HepG2 (cell line): Measurements from ENCODE around the gene CRYGA. TPM values are rescaled to one million over a fixed set of nuclear protein-coding genes. Genes with fewer than 3 reads are reported as not detected.
A peak's percentile ranks its signal among the peaks of the same experiment; 100 is the strongest.

Experiments
- ASH2L ChIP-seq: fragments of 300-600, 200-600 bp; sonication (generic); IDR thresholded peaks from 2 replicates; pipeline ENCODE4 v1.7.0; 2017; ENCODE audit warnings: low read depth, mild to moderate bottlenecking, moderate library complexity, mixed read lengths, low read length; ENCODE audit not compliant: insufficient read length
- ELF4 ChIP-seq: sonication (generic); formaldehyde crosslinking; IDR thresholded peaks from 2 replicates; pipeline ENCODE4 v1.5.0; 2020; ENCODE audit warnings: missing genetic modification reagents, mild to moderate bottlenecking, moderate library complexity, borderline replicate concordance
- ERF ChIP-seq: IDR thresholded peaks from 2 replicates; pipeline ENCODE4 v1.6.1; 2018; ENCODE audit warnings: missing biosample characterization, missing genetic modification reagents
- GATAD2A ChIP-seq: IDR thresholded peaks from 2 replicates; pipeline ENCODE4 v1.6.1; 2016
- GFI1 ChIP-seq: sonication (generic); formaldehyde crosslinking; IDR thresholded peaks from 2 replicates; pipeline ENCODE4 v1.5.0; 2020; ENCODE audit warnings: missing genetic modification reagents, mild to moderate bottlenecking, borderline replicate concordance
- KDM5A ChIP-seq: fragments of 200-600 bp; sonication (generic); IDR thresholded peaks from 2 replicates; pipeline ENCODE4 v1.7.0; 2018; ENCODE audit warnings: antibody characterized with exemption, mild to moderate bottlenecking, low read length, borderline replicate concordance
- MAF1 ChIP-seq: sonication (generic); formaldehyde crosslinking; IDR thresholded peaks from 2 replicates; pipeline ENCODE4 v1.5.0; 2020; ENCODE audit warnings: missing genetic modification reagents, borderline replicate concordance
- MXI1 ChIP-seq: IDR thresholded peaks from 3 replicates; pipeline ENCODE4 v1.6.1; 2012; ENCODE audit warnings: low read depth, low read length, inconsistent platforms, borderline replicate concordance
- PAF1 ChIP-seq: IDR thresholded peaks from 2 replicates; pipeline ENCODE4 v1.6.1; 2016; ENCODE audit warnings: missing genetic modification reagents, missing compliant biosample characterization
- RARG ChIP-seq: sonication (generic); formaldehyde crosslinking; IDR thresholded peaks from 2 replicates; pipeline ENCODE4 v1.4.0; 2020; ENCODE audit warnings: low read depth, mild to moderate bottlenecking, missing genetic modification reagents
- RBAK ChIP-seq: sonication (generic); formaldehyde crosslinking; IDR thresholded peaks from 2 replicates; pipeline ENCODE4 v1.5.1; 2020; ENCODE audit warnings: mild to moderate bottlenecking, missing genetic modification reagents
- SKI ChIP-seq: fragments of 450-650 bp; IDR thresholded peaks from one replicate; pipeline ENCODE4 v1.6.1; 2018; ENCODE audit warnings: mild to moderate bottlenecking; ENCODE audit not compliant: partially characterized antibody
- SNAI1 ChIP-seq: sonication (generic); formaldehyde crosslinking; IDR thresholded peaks from 2 replicates; pipeline ENCODE4 v1.5.0; 2020; ENCODE audit warnings: mild to moderate bottlenecking, missing genetic modification reagents, borderline replicate concordance
- TEAD3 ChIP-seq: optimal IDR thresholded peaks from 2 replicates; pipeline ENCODE3; 2016; ENCODE audit warnings: borderline replicate concordance
- YEATS4 ChIP-seq: sonication (generic); formaldehyde crosslinking; IDR thresholded peaks from 2 replicates; pipeline ENCODE4 v1.4.0; 2020; ENCODE audit warnings: missing genetic modification reagents, borderline replicate concordance
- ZFP36 ChIP-seq: fragments of 150-350 bp; IDR thresholded peaks from 2 replicates; pipeline ENCODE4 v1.6.1; 2018; ENCODE audit warnings: borderline replicate concordance, low read length, low read depth; ENCODE audit not compliant: partially characterized antibody
- ZNF546 ChIP-seq: sonication (generic); formaldehyde crosslinking; conservative IDR thresholded peaks from 2 replicates; pipeline ENCODE4 v1.8.1; 2023; ENCODE audit warnings: mild to moderate bottlenecking, missing genetic modification reagents
- ZNF709 ChIP-seq: sonication (generic); formaldehyde crosslinking; IDR thresholded peaks from 2 replicates; pipeline ENCODE4 v1.5.0; 2020; ENCODE audit warnings: mild to moderate bottlenecking, missing genetic modification reagents
- polyA plus RNA-seq, 8 experiments: library from polyadenylated mRNA; depleted of rRNA in 3 of 8; stranded (reverse) in 7 of 8; unstranded in 1 of 8; fragments of >200 nt; fragmentation: Illumina TruSeq in 4 of 8; extraction: Trizol in 4 of 8; gene quantifications; 2 replicates each; pipeline versions ENCODE4 v1.2.1 to v1.2.3, GENCODE V29; 2011 to 2016; ENCODE audit warnings: low read depth in 4 of 8, missing spikeins in 1 of 8, mixed read lengths in 1 of 8; ENCODE audit not compliant: insufficient read depth in 1 of 8
- total RNA-seq, 5 experiments: library from RNA; depleted of rRNA; stranded (reverse); fragments of >200 nt; fragmentation: Illumina TruSeq; extraction: Trizol; gene quantifications; 2 replicates each; pipeline ENCODE4 v1.2.3, GENCODE V29; 2016; ENCODE audit warnings: low read depth in 1 of 5
- TF ChIP-seq, protein P1 (sequence below): sonication (generic); formaldehyde crosslinking; IDR thresholded peaks from 2 replicates; pipeline ENCODE4 v1.5.0; 2020; ENCODE audit warnings: missing genetic modification reagents
- TF ChIP-seq, protein P2 (sequence below): sonication (generic); formaldehyde crosslinking; IDR thresholded peaks from 2 replicates; pipeline ENCODE4 v1.9.0; 2021; ENCODE audit warnings: missing genetic modification reagents, mild to moderate bottlenecking, borderline replicate concordance
- TF ChIP-seq, protein P3 (sequence below): sonication (generic); formaldehyde crosslinking; IDR thresholded peaks from 2 replicates; pipeline ENCODE4 v1.5.0; 2020; ENCODE audit warnings: mild to moderate bottlenecking, missing genetic modification reagents
- TF ChIP-seq, protein P4 (sequence below): sonication (generic); formaldehyde crosslinking; conservative IDR thresholded peaks from 2 replicates; pipeline ENCODE4 v1.4.0; 2020; ENCODE audit warnings: mild to moderate bottlenecking, missing genetic modification reagents, moderate library complexity

Gene CRYGA
- total and polyA plus RNA-seq, 2 of the 13 experiments (the other 11 are each of a cell fraction or from before 2014, with no cell fraction given), result not detected

DNA sequence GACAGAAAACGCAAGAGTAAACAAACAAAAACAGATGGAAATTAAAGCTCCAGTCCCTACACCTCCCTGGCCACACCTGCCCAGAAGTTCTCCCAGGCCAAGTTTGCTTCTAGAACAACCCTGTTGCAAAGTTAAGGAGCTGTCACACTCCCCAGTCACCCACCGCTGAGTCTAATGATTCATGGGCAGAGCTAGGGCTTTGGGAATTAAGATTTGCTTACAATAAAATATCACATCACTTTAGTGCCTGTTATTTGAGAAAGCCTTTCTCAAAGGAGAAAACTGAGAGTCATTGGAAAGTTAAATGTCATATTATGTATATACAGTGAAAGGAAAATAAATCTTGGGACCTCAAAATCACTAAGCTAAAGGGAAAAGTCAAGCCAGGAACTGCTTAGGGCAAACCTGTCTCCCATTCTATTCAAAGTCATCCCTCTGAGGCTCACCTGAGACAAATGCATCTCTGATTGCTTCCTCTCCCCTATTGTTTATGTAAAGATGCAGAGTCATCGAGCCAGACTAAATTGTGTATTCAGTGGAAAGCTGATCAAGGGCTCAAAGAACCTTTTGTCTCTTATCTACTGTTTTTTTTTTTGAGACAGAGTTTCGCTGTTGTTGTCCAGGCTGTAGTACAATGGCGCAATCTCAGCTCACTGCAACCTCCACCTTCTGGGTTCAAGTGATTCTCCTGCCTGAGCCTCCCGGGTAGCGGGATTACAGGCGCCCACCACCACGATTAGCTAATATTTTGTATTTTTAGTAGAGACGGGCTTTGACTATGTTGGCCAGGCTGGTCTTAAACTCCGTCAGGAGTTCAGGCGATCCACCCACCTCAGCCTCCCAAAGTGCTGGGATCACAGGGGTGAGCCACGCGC is 20.2 kb downstream of the CRYGA start (continued):
- peak; percentile 99 for TF ChIP-seq GFI1
- TF ChIP-seq, protein P1, sequence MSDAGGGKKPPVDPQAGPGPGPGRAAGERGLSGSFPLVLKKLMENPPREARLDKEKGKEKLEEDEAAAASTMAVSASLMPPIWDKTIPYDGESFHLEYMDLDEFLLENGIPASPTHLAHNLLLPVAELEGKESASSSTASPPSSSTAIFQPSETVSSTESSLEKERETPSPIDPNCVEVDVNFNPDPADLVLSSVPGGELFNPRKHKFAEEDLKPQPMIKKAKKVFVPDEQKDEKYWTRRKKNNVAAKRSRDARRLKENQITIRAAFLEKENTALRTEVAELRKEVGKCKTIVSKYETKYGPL, result no peak
- TF ChIP-seq MXI1, result no peak
- peak; percentile 21 for TF ChIP-seq ASH2L
- TF ChIP-seq ZFP36, result no peak
- TF ChIP-seq TEAD3 (CRISPR knock-in tag), result no peak
- TF ChIP-seq ZNF546 (CRISPR knock-in tag), result no peak
- TF ChIP-seq, protein P2, sequence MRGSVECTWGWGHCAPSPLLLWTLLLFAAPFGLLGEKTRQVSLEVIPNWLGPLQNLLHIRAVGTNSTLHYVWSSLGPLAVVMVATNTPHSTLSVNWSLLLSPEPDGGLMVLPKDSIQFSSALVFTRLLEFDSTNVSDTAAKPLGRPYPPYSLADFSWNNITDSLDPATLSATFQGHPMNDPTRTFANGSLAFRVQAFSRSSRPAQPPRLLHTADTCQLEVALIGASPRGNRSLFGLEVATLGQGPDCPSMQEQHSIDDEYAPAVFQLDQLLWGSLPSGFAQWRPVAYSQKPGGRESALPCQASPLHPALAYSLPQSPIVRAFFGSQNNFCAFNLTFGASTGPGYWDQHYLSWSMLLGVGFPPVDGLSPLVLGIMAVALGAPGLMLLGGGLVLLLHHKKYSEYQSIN (CRISPR knock-in tag), result no peak
- no peak for TF ChIP-seq SNAI1
- no peak for TF ChIP-seq RBAK
- TF ChIP-seq, protein P3, sequence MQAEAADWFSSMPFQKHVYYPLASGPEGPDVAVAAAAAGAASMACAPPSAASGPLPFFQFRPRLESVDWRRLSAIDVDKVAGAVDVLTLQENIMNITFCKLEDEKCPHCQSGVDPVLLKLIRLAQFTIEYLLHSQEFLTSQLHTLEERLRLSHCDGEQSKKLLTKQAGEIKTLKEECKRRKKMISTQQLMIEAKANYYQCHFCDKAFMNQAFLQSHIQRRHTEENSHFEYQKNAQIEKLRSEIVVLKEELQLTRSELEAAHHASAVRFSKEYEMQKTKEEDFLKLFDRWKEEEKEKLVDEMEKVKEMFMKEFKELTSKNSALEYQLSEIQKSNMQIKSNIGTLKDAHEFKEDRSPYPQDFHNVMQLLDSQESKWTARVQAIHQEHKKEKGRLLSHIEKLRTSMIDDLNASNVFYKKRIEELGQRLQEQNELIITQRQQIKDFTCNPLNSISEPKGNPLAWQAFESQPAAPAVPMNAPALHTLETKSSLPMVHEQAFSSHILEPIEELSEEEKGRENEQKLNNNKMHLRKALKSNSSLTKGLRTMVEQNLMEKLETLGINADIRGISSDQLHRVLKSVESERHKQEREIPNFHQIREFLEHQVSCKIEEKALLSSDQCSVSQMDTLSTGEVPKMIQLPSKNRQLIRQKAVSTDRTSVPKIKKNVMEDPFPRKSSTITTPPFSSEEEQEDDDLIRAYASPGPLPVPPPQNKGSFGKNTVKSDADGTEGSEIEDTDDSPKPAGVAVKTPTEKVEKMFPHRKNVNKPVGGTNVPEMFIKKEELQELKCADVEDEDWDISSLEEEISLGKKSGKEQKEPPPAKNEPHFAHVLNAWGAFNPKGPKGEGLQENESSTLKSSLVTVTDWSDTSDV (CRISPR knock-in tag), result no peak
- no peak for TF ChIP-seq RARG (CRISPR knock-in tag)
- TF ChIP-seq PAF1 (CRISPR knock-in tag), result no peak
- TF ChIP-seq, protein P4, sequence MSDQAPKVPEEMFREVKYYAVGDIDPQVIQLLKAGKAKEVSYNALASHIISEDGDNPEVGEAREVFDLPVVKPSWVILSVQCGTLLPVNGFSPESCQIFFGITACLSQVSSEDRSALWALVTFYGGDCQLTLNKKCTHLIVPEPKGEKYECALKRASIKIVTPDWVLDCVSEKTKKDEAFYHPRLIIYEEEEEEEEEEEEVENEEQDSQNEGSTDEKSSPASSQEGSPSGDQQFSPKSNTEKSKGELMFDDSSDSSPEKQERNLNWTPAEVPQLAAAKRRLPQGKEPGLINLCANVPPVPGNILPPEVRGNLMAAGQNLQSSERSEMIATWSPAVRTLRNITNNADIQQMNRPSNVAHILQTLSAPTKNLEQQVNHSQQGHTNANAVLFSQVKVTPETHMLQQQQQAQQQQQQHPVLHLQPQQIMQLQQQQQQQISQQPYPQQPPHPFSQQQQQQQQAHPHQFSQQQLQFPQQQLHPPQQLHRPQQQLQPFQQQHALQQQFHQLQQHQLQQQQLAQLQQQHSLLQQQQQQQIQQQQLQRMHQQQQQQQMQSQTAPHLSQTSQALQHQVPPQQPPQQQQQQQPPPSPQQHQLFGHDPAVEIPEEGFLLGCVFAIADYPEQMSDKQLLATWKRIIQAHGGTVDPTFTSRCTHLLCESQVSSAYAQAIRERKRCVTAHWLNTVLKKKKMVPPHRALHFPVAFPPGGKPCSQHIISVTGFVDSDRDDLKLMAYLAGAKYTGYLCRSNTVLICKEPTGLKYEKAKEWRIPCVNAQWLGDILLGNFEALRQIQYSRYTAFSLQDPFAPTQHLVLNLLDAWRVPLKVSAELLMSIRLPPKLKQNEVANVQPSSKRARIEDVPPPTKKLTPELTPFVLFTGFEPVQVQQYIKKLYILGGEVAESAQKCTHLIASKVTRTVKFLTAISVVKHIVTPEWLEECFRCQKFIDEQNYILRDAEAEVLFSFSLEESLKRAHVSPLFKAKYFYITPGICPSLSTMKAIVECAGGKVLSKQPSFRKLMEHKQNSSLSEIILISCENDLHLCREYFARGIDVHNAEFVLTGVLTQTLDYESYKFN, result peak; percentile 50; the same call in 1 of the 2 replicates
- 0 out of 2 replicates have a peak, but pooled peaks have one; percentile 29 for TF ChIP-seq YEATS4 (CRISPR knock-in tag)
- TF ChIP-seq ELF4 (CRISPR knock-in tag), result no peak
- TF ChIP-seq GATAD2A (CRISPR knock-in tag), result peak; percentile 76
- TF ChIP-seq KDM5A, result no peak
- 0 out of 2 replicates have a peak, but pooled peaks have one; percentile 57 for TF ChIP-seq ERF (CRISPR knock-in tag)
- TF ChIP-seq ZNF709 (CRISPR knock-in tag), result no peak
- TF ChIP-seq MAF1, result no peak
- TF ChIP-seq SKI, result peak; percentile 65
